A673 (cell line): ENCODE data around the gene SEMA4D. TPM values are rescaled to one million over a fixed set of nuclear protein-coding genes. Genes with fewer than 3 reads are reported as not detected.

Experiments used
- BruUV-seq: library from RNA; stranded (reverse); fragments of 400-500 nt; replicated peaks from 2 replicates; lab custom pipeline; 2021; lab: Mats Ljungman, UMichigan
- CTCF ChIA-PET: fragments of 300-600 bp; sonication (Branson Sonifier 250); formaldehyde crosslinking; loops from one replicate; lab custom pipeline; 2022; ENCODE audit warnings: antibody characterized with exemption; lab: Charles Lee
- POLR2A ChIA-PET: fragments of 300-600 bp; sonication (Branson Sonifier 250); formaldehyde crosslinking; loops from one replicate; lab custom pipeline; 2022; ENCODE audit warnings: antibody characterized with exemption; ENCODE audit not compliant: low non-redundant PET; lab: Charles Lee
- DNase-seq: peaks from one replicate; pipeline ENCODE4 v3.0.0-alpha.2; 2015; ENCODE audit warnings: low spot score
- H3K27ac ChIP-seq: fragments of 200-600 bp; sonication (generic); 2 replicates; pipeline ENCODE4 v1.5.1; 2016; ENCODE audit warnings: mixed run types, low read depth, mild to moderate bottlenecking, mixed read lengths, antibody characterized with exemption, low read length; ENCODE audit not compliant: poor library complexity, severe bottlenecking
- H3K27me3 ChIP-seq: fragments of 200-600 bp; sonication (generic); replicated peaks from 2 replicates; pipeline ENCODE4 v1.6.1; 2017; ENCODE audit warnings: mixed run types, low read depth, mild to moderate bottlenecking, mixed read lengths, antibody characterized with exemption, low read length; ENCODE audit not compliant: insufficient read depth, poor library complexity
- H3K36me3 ChIP-seq: fragments of 200-600 bp; sonication (generic); 2 replicates; pipeline ENCODE4 v1.6.1; 2016; ENCODE audit warnings: mixed run types, mild to moderate bottlenecking, mixed read lengths, antibody characterized with exemption, low read length; ENCODE audit not compliant: insufficient read depth, poor library complexity, severe bottlenecking
- H3K4me1 ChIP-seq: fragments of 200-600 bp; sonication (generic); 2 replicates; pipeline ENCODE4 v1.6.1; 2017; ENCODE audit warnings: mixed run types, mild to moderate bottlenecking, mixed read lengths, antibody characterized with exemption, low read length; ENCODE audit not compliant: insufficient read depth, poor library complexity, severe bottlenecking
- H3K4me3 ChIP-seq: fragments of 200-600 bp; sonication (generic); 2 replicates; pipeline ENCODE4 v1.5.1; 2016; ENCODE audit warnings: low read depth, mixed run types, mild to moderate bottlenecking, mixed read lengths, low read length; ENCODE audit not compliant: poor library complexity, severe bottlenecking
- H3K9me3 ChIP-seq: fragments of 200-600 bp; sonication (generic); 2 replicates; pipeline ENCODE4 v1.6.1; 2016; ENCODE audit warnings: mixed run types, low read depth, mild to moderate bottlenecking, mixed read lengths, antibody characterized with exemption, low read length; ENCODE audit not compliant: poor library complexity, severe bottlenecking
- CTCF ChIP-seq: fragments of 300-800, 200-600 bp; sonication (generic); conservative IDR thresholded peaks from 2 replicates; pipeline ENCODE4 v1.5.1; 2017; ENCODE audit warnings: low read depth, mild to moderate bottlenecking, antibody characterized with exemption, low read length, moderate library complexity, mixed read lengths
- EZH2 ChIP-seq: fragments of 200-600 bp; sonication (generic); IDR thresholded peaks from 2 replicates; pipeline ENCODE4 v1.6.1; 2017; ENCODE audit warnings: borderline replicate concordance, low read depth, mild to moderate bottlenecking, mixed read lengths, antibody characterized with exemption, low read length; ENCODE audit not compliant: poor library complexity, severe bottlenecking
- intact Hi-C: fragments of 100-400 bp; cut with micrococcal nuclease; formaldehyde crosslinking; loops from one replicate; pipeline ENCODE4 v1.10.0; 2022; ENCODE audit not compliant: unreplicated experiment
- total RNA-seq: library from RNA; stranded (reverse); gene quantifications from 2 replicates; pipeline ENCODE4 v1.2.3, GENCODE V29; 2021

The SEMA4D gene
- total RNA-seq, 1 experiment from 2014 or later, result 14.2 TPM

- BruUV-seq, result no TSS peak
- Histone ChIP-seq H3K9me3 (no peaks in the 10 kb centered on the region), H3K4me1 (no peaks in the 10 kb centered on the region), H3K27me3 (no peaks in the 10 kb centered on the region), H3K4me3 (no peak overlapping the region), H3K27ac (no peak overlapping the region), H3K36me3 (no peaks in the 10 kb centered on the region)
- intact Hi-C loops, result no loop called here
- POLR2A ChIA-PET, result no interaction called here
- TF ChIP-seq EZH2 (no peak), CTCF (no peak)
- no peak for DNase-seq
- CTCF ChIA-PET, result no interaction called here
Observed at GRCh38 chr9:89501311-89501898, 3.5 kb upstream of the SEMA4D start.

- DNase-seq, result no peak
- H3K27me3 ChIP-seq, result no peaks in the 10 kb centered on the region
- CTCF ChIA-PET, result no interaction called here
Observed at GRCh38 chr9:89500008-89500407, 2.1 kb upstream of the SEMA4D start.

GRCh38 chr9:89498852-89499480 is 1.1 kb upstream of the SEMA4D start:
- DNase-seq, result no peak
- BruUV-seq, result no TSS peak
- Histone ChIP-seq H3K4me1 (no peaks in the 10 kb centered on the region), H3K4me3 (no peak overlapping the region), H3K27me3 (no peaks in the 10 kb centered on the region), H3K9me3 (no peaks in the 10 kb centered on the region), H3K27ac (no peak overlapping the region), H3K36me3 (no peaks in the 10 kb centered on the region)
- intact Hi-C loops, result no loop called here
- POLR2A ChIA-PET, result no interaction called here
- TF ChIP-seq EZH2 (no peak), CTCF (no peak)
- CTCF ChIA-PET, result no interaction called here

More at GRCh38 chr9:89500008-89500407, 2.1 kb upstream of the SEMA4D start:
- intact Hi-C loops, result no loop called here
- Histone ChIP-seq H3K4me1 (no peaks in the 10 kb centered on the region), H3K4me3 (no peak overlapping the region), H3K9me3 (no peaks in the 10 kb centered on the region), H3K36me3 (no peaks in the 10 kb centered on the region), H3K27ac (no peak overlapping the region)
- TF ChIP-seq EZH2 (no peak), CTCF (no peak)
- BruUV-seq, result no TSS peak
- POLR2A ChIA-PET, result no interaction called here
